Astrocyte (in vitro differentiated cells and primary cell): ENCODE data around the gene RBFOX2. TPM values are rescaled to one million over a fixed set of nuclear protein-coding genes. Genes with fewer than 3 reads are reported as not detected.

ENCODE experiments used
- DNase-seq: peaks from one replicate; pipeline ENCODE4 v3.0.0-alpha.2; 2010; ENCODE audit warnings: low read depth
- FAIRE-seq: peaks from 2 replicates; lab custom pipeline; 2011; peaks lifted over from hg19 to GRCh38; lab: Jason Lieb, UNC
- H2AFZ ChIP-seq: 2 replicates; pipeline ENCODE4 v1.6.0; 2012; ENCODE audit warnings: low read depth, low read length, inconsistent platforms
- H3K27ac ChIP-seq: 2 replicates; pipeline ENCODE4 v1.5.1; 2011; ENCODE audit warnings: low read depth, low read length, inconsistent platforms
- H3K27me3 ChIP-seq: 2 replicates; pipeline ENCODE4 v1.6.0; 2011; ENCODE audit warnings: low read length, inconsistent platforms; ENCODE audit not compliant: insufficient read depth
- H3K36me3 ChIP-seq: 2 replicates; pipeline ENCODE4 v1.5.1; 2011; ENCODE audit warnings: low read length, inconsistent platforms; ENCODE audit not compliant: insufficient read depth
- H3K4me1 ChIP-seq: 2 replicates; pipeline ENCODE4 v1.5.1; 2011; ENCODE audit warnings: low read length, inconsistent platforms; ENCODE audit not compliant: insufficient read depth
- H3K4me2 ChIP-seq: 2 replicates; pipeline ENCODE4 v1.6.0; 2012; ENCODE audit warnings: low read length, inconsistent platforms
- H3K4me3 ChIP-seq: 2 replicates; pipeline ENCODE4 v1.5.1; 2011; ENCODE audit warnings: low read depth, mild to moderate bottlenecking, low read length, inconsistent platforms; ENCODE audit not compliant: insufficient read depth
- H3K79me2 ChIP-seq: 2 replicates; pipeline ENCODE4 v1.6.0; 2012; ENCODE audit warnings: mild to moderate bottlenecking, low read length, inconsistent platforms; ENCODE audit not compliant: insufficient read depth
- H3K9ac ChIP-seq: 2 replicates; pipeline ENCODE4 v1.6.0; 2012; ENCODE audit warnings: mild to moderate bottlenecking, low read length, inconsistent platforms
- H3K9me3 ChIP-seq: 2 replicates; pipeline ENCODE4 v1.5.1; 2012; ENCODE audit warnings: low read depth, mild to moderate bottlenecking, low read length, inconsistent platforms; ENCODE audit not compliant: insufficient read depth
- H4K20me1 ChIP-seq: 2 replicates; pipeline ENCODE4 v1.6.0; 2012; ENCODE audit warnings: low read length, inconsistent platforms; ENCODE audit not compliant: insufficient read depth
- H3K27ac Mint-ChIP-seq: one replicate; pipeline ENCODE4 v1.8.0; 2021; ENCODE audit warnings: mild to moderate bottlenecking, mixed read lengths; ENCODE audit not compliant: unreplicated experiment
- H3K27me3 Mint-ChIP-seq: one replicate; pipeline ENCODE4 v1.8.0; 2021; ENCODE audit warnings: low read depth, mixed read lengths; ENCODE audit not compliant: unreplicated experiment
- H3K36me3 Mint-ChIP-seq: one replicate; pipeline ENCODE4 v1.8.0; 2021; ENCODE audit warnings: low read depth, mixed read lengths; ENCODE audit not compliant: unreplicated experiment
- H3K4me1 Mint-ChIP-seq: one replicate; pipeline ENCODE4 v1.8.0; 2021; ENCODE audit warnings: low read depth, mixed read lengths; ENCODE audit not compliant: unreplicated experiment
- H3K4me3 Mint-ChIP-seq: one replicate; pipeline ENCODE4 v1.8.0; 2021; ENCODE audit warnings: mild to moderate bottlenecking, moderate library complexity, mixed read lengths; ENCODE audit not compliant: unreplicated experiment
- H3K9me3 Mint-ChIP-seq: one replicate; pipeline ENCODE4 v1.8.0; 2021; ENCODE audit warnings: mild to moderate bottlenecking, mixed read lengths; ENCODE audit not compliant: unreplicated experiment
- CTCF ChIP-seq: IDR thresholded peaks from 2 replicates; pipeline ENCODE4 v1.5.1; 2011; ENCODE audit warnings: low read depth, mild to moderate bottlenecking, inconsistent platforms, low read length, moderate library complexity; ENCODE audit not compliant: insufficient read depth
- EZH2 ChIP-seq: IDR thresholded peaks from 2 replicates; pipeline ENCODE4 v1.6.1; 2012; ENCODE audit warnings: mild to moderate bottlenecking, low read length, inconsistent platforms; ENCODE audit not compliant: insufficient read depth
- total RNA-seq: library from RNA; stranded (reverse); gene quantifications from 2 replicates; pipeline ENCODE4 v1.2.1, GENCODE V29; 2021

The RBFOX2 gene
- total RNA-seq, 1 donor from 2014 or later = 169 TPM

- peak overlapping the region; percentile 45 for H3K4me2 ChIP-seq
- H2AFZ ChIP-seq = no peak overlapping the region
- Mint-ChIP-seq H3K9me3 (peaks cover 2% of the 10 kb centered on the region), H3K4me1 (peaks cover 23% of the 10 kb centered on the region), H3K27ac (no peak overlapping the region), H3K36me3 (no peaks in the 10 kb centered on the region), H3K4me3 (no peak overlapping the region), H3K27me3 (no peaks in the 10 kb centered on the region)
- no peak overlapping the region for H3K4me3 ChIP-seq
- no peak overlapping the region for H3K9ac ChIP-seq
- H3K79me2 ChIP-seq = peaks cover 80% of the 10 kb centered on the region
- H3K9me3 ChIP-seq = no peaks in the 10 kb centered on the region
- peak; percentile 87 for DNase-seq
- H3K27ac ChIP-seq = peak overlapping the region; percentile 52
- no peaks in the 10 kb centered on the region for H3K27me3 ChIP-seq
- FAIRE-seq = peak; percentile 83
- H3K36me3 ChIP-seq = no peaks in the 10 kb centered on the region
- TF ChIP-seq EZH2 (no peak), CTCF (no peak)
- H3K4me1 ChIP-seq = peaks cover 17% of the 10 kb centered on the region
- H4K20me1 ChIP-seq = peaks cover 5% of the 10 kb centered on the region
Measured at GRCh38 chr22:35977136-35977535, 51.5 kb downstream of the RBFOX2 start.

GRCh38 chr22:35973388-35973787, 55.2 kb downstream of the RBFOX2 start:
- peak overlapping the region; percentile 75 for H3K4me2 ChIP-seq
- H3K27me3 ChIP-seq = no peaks in the 10 kb centered on the region
- DNase-seq = no peak
- no peak overlapping the region for H3K4me3 ChIP-seq
- H3K36me3 Mint-ChIP-seq = no peaks in the 10 kb centered on the region
- no peaks in the 10 kb centered on the region for H3K27me3 Mint-ChIP-seq
- H3K27ac ChIP-seq = peak overlapping the region; percentile 44
- no peak overlapping the region for H3K27ac Mint-ChIP-seq
- H3K4me1 Mint-ChIP-seq = peaks cover 26% of the 10 kb centered on the region
- TF ChIP-seq EZH2 (no peak), CTCF (no peak)
- H3K4me1 ChIP-seq = peaks cover 36% of the 10 kb centered on the region
- FAIRE-seq = no peak
- H3K79me2 ChIP-seq = peaks cover 75% of the 10 kb centered on the region
- H3K9me3 ChIP-seq = no peaks in the 10 kb centered on the region
- H3K4me3 Mint-ChIP-seq = no peak overlapping the region
- peaks cover 12% of the 10 kb centered on the region for H4K20me1 ChIP-seq
- peak overlapping the region; percentile 40 for H3K9ac ChIP-seq
- no peaks in the 10 kb centered on the region for H3K9me3 Mint-ChIP-seq
- no peak overlapping the region for H2AFZ ChIP-seq
- no peaks in the 10 kb centered on the region for H3K36me3 ChIP-seq

- no peak for TF ChIP-seq CTCF
- no peak for TF ChIP-seq EZH2
- Histone ChIP-seq H3K27ac (peak overlapping the region; percentile 64), H3K79me2 (peaks cover 75% of the 10 kb centered on the region), H2AFZ (no peak overlapping the region), H3K9ac (peak overlapping the region; percentile 36), H4K20me1 (peaks cover 12% of the 10 kb centered on the region), H3K4me1 (peaks cover 36% of the 10 kb centered on the region), H3K36me3 (no peaks in the 10 kb centered on the region), H3K9me3 (no peaks in the 10 kb centered on the region), H3K4me2 (peak overlapping the region; percentile 75), H3K27me3 (no peaks in the 10 kb centered on the region), H3K4me3 (no peak overlapping the region)
- DNase-seq = no peak
- peak overlapping the region; percentile 30 for H3K27ac Mint-ChIP-seq
- no peak overlapping the region for H3K4me3 Mint-ChIP-seq
- H3K36me3 Mint-ChIP-seq = no peaks in the 10 kb centered on the region
- H3K9me3 Mint-ChIP-seq = no peaks in the 10 kb centered on the region
- no peak for FAIRE-seq
- H3K27me3 Mint-ChIP-seq = no peaks in the 10 kb centered on the region
- H3K4me1 Mint-ChIP-seq = peaks cover 30% of the 10 kb centered on the region
Measured at GRCh38 chr22:35972559-35972958, 56.1 kb downstream of the RBFOX2 start.
